Measurements from ENCODE around the gene DGKD.

Gene DGKD

DNA sequence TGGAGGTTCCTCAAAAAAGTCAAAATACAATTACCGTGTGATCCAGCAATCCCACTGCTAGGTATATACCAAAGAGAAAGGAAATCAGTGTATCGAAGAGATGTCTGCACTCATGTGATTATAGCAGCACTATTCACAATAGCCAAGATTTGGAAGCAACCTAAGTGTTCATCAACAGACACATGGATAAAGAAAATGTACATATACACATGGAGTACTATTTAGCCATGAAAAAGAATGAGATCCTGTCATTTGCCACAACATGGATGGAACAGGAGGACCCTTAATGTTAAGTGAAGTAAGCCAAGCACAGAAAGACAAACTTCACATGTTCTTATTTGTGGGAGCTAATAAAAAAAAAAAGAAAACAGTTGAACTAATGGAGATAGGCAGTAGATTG, 78.7 kb downstream of the DGKD start:
- no peak for DNase-seq (ENCODE audit: low spot score)
- TF ChIP-seq, protein P1, sequence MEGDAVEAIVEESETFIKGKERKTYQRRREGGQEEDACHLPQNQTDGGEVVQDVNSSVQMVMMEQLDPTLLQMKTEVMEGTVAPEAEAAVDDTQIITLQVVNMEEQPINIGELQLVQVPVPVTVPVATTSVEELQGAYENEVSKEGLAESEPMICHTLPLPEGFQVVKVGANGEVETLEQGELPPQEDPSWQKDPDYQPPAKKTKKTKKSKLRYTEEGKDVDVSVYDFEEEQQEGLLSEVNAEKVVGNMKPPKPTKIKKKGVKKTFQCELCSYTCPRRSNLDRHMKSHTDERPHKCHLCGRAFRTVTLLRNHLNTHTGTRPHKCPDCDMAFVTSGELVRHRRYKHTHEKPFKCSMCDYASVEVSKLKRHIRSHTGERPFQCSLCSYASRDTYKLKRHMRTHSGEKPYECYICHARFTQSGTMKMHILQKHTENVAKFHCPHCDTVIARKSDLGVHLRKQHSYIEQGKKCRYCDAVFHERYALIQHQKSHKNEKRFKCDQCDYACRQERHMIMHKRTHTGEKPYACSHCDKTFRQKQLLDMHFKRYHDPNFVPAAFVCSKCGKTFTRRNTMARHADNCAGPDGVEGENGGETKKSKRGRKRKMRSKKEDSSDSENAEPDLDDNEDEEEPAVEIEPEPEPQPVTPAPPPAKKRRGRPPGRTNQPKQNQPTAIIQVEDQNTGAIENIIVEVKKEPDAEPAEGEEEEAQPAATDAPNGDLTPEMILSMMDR (IDR thresholded peaks at IDR 0.05; ENCODE audit: extremely low read depth, missing control alignments) = no peak

DNA sequence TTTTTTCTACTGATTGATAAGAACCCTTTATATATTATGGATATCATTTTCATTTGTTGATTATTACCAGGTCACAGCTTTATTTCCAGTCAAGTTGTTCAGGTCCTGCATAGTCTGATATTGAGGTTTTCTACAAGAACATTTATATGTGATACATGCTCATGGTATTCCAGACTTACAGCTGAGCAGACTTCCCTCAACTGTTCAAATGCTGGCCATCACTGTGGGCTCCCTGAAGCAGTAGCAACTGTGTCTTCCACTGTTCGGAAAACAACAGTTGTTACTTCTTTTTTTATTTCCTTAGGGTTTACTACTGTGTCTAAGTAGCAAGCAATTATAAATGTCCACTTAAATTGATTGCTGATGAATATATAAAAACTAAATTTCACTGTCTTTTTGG, 79.5 kb downstream of the DGKD start:
- DNase-seq (ENCODE audit: low spot score) = no peak
- TF ChIP-seq, protein P1 (IDR thresholded peaks at IDR 0.05; ENCODE audit: extremely low read depth, missing control alignments) = no peak

DNA sequence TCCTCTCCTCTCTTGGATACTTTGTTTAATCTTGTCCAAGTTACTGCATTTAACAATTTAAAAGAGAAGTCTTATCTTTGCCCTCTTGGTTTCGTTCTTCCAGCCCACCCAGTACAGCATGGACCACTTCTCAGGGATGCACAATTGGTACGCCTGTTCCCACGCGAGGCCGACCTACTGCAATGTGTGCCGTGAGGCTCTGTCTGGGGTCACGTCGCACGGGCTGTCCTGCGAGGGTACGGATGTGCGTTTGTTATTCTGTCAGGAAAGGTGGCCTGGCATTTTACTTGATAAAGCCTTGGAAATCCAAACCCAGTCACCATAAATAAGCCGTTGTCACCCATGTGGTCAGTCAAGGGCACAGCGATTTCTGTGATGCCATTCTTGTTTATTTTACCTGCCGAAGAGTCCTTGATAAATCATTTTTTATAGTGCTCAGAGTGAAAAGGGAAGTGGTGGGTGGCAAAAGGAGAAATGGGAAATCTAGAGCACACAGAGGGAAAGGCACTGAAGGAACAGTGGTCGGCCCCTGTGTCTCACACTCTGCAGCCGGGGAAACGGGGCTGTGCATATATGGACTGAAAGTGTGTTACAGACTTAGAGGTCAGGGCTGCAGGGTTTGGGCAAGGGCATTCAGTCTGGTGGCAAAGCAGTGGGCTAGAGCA, 80.5 kb downstream of the DGKD start:
- TF ChIP-seq, protein P1 (IDR thresholded peaks at IDR 0.05; ENCODE audit: extremely low read depth, missing control alignments) = no peak
- no peak for DNase-seq (ENCODE audit: low spot score)

DNA sequence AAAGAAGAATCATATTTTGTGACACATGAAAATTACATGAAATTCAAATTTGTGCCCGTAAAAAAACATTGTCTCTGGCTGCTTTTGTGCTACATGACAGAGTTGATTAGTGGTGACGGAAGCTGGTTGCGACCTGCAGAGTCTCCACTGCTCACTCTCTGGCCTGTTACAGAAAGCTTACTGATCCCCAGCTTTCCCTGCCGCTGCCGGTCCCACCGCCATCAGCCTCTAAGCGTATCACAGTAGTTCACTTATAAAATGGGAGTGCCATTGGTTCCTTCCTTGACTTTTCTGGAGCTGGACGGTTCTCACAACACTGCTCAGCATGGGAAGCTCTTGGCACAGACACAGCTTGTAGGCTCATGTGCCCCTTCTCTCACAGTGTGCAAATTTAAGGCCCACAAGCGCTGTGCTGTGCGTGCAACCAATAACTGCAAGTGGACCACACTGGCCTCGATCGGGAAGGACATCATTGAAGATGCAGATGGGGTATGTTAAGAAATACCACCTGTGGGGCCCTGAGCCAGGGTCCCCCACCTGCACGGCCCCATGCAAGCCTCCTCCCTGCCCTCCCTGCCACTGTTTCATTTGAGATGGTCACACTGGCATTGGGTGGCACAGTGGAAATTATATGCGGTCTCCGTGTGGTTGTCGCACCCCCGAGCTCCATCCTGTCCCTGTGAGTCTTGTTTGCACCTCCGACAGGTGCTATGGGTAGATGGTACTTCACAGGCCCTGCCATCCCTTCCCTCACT, 81.3 kb downstream of the DGKD start:
- no peak for DNase-seq (ENCODE audit: low spot score)
- TF ChIP-seq, protein P1 (IDR thresholded peaks at IDR 0.05; ENCODE audit: extremely low read depth, missing control alignments) = no peak

DNA sequence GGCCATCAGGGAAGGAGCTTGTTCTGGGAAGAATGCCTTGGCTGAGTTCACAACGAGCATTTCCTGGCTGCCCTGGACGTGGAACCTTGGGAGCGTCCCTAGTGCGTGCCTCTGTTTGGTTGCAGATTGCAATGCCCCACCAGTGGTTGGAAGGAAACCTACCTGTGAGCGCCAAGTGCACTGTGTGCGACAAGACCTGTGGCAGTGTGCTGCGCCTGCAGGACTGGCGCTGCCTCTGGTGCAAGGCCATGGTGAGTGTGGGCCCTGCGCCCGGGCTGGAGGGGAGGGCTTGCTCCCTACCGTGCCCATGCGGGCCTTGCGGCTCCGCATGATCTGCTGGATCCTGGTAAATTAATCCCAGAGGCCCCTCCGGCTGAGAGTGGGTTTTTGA, 81.9 kb downstream of the DGKD start:
- DNase-seq (ENCODE audit: low spot score) = no peak
- TF ChIP-seq, protein P1 (IDR thresholded peaks at IDR 0.05; ENCODE audit: extremely low read depth, missing control alignments) = no peak

DNA sequence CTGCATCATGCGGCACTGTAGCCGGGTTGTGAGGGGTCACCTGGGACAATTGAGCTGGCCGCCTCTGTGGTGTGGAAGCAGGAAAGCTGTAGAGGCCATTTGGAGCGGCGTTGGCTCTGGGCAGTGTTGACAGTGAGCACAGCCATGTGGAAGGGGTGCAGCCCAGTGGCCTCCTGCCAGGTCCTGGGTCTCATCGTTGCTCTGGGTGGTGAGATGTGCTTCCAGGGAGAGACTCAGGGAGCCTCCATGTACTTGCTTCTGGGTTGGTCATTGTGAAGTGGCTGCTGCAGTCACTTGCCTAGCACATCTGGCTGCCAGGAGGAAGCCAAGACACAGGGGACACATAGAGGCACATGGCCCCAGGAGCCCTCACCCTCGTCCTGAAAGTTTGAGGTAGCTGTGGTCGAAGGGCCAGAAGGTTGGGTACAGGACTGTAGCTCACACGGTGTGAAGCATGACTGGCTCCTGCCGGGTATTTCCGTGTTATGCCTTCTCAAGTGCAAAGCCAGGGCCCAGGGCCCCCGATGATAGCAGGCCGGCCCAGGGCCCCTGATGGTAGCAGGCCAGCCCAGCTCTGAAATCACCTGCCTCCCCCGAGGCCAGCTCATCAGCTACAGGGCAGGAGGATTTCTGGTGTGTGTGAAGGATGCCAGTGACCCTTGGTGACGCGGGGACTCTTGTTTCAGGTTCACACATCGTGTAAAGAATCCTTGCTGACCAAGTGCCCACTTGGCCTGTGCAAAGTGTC, 82.6 kb downstream of the DGKD start:
- no peak for DNase-seq (ENCODE audit: low spot score)
- TF ChIP-seq, protein P1 (IDR thresholded peaks at IDR 0.05; ENCODE audit: extremely low read depth, missing control alignments) = no peak

DNA sequence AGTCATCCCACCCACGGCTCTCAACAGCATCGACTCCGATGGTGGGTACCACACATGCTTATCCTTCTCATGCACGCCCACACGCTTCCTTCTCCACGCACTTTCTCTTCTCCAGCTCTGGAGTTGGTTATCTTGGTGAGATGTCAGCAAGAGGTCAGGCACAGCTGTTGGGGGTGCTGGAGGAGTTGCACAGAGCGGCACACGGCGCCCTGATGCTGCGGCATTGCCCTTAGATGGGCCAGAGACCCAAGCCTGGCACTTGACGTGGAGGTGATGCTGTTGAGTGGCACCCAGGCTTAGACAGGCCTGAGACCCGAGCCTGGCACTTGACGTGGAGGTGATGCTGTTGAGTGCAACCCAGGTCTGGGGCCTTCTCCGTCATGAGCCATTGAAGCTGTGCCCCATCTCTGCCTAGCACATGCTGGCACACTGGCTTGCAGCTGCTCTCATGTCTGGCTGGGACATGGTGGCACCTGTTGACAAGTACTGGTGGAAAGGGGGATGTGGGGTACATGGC, 83.2 kb downstream of the DGKD start:
- TF ChIP-seq, protein P1 (IDR thresholded peaks at IDR 0.05; ENCODE audit: extremely low read depth, missing control alignments) = no peak
- no peak for DNase-seq (ENCODE audit: low spot score)

All from GM20000 (cell line).